ENCODE measurements around the gene SV2B. TPM values are rescaled to one million over a fixed set of nuclear protein-coding genes. Genes with fewer than 3 reads are reported as not detected.

SV2B gene
- total and polyA plus RNA-seq, 2 donors (not counting 1 experiment from before 2014, with no cell fraction given): not detected

GRCh38 chr15:91271565-91272153, 171.6 kb downstream of the SV2B start:
- Mint-ChIP-seq H3K4me1 (peaks cover 4% of the 10 kb centered on the region), H3K9me3 (ENCODE audit: insufficient read depth) (peaks cover 4% of the 10 kb centered on the region), H3K4me3 (no peak overlapping the region), H3K27ac (no peak overlapping the region), H3K27me3 (peaks cover 40% of the 10 kb centered on the region)
- H3K79me2 ChIP-seq (ENCODE audit: control insufficient read depth, insufficient read depth, low read length): no peaks in the 10 kb centered on the region
- no peak overlapping the region for H3K4me3 ChIP-seq (ENCODE audit: control extremely low read depth in 1 of 5, extremely low read depth in 1 of 5, insufficient read depth in 1 of 5, low read depth in 2 of 5, low read length in 4 of 5)
- ChIA-PET POLR2A (no interaction called here), CTCF (interaction anchor here (0.5 to 3.4 kb wide), 32 partner anchors 8 to 1531 kb away, joined by 3 to 34 read pairs (median 4); partner anchors contain the start of genes HDDC3, MAN2A2, RCCD1 and UNC45A)
- ATAC-seq (ENCODE audit: low read depth): peak; percentile 33
- intact Hi-C loops (cut with micrococcal nuclease): loop anchor here (2.0 kb wide), 1 partner anchor 315 kb away; no protein-coding TSS in a partner anchor
- H2AFZ ChIP-seq (ENCODE audit: insufficient read depth, low read depth, low read length, poor library complexity, severe bottlenecking): peak overlapping the region; percentile 57
- H4K20me1 ChIP-seq (ENCODE audit: control insufficient read depth, insufficient read depth, low read length, poor library complexity, severe bottlenecking): no peaks in the 10 kb centered on the region
- H3K27ac ChIP-seq (ENCODE audit: low read length in 2 of 2): no peak overlapping the region
- H3K4me2 ChIP-seq (replicated peaks; ENCODE audit: low read depth, low read length, poor library complexity, severe bottlenecking): no peak overlapping the region
- no peaks in the 10 kb centered on the region for H3K36me3 ChIP-seq (replicated peaks in 1 of 2; ENCODE audit: control extremely low read depth in 1 of 2, control insufficient read depth in 1 of 2, extremely low read depth in 1 of 2, insufficient read depth in 2 of 2, low read length in 1 of 2)
- peak; percentile 74 for DNase-seq
- peaks cover 0 to 6% (median 3%) of the 10 kb centered on the region in 4 experiments for H3K27me3 ChIP-seq (replicated peaks in 1 of 4; ENCODE audit: control extremely low read depth in 1 of 4, control insufficient read depth in 3 of 4, insufficient read depth in 4 of 4, low read length in 3 of 4)
- no CpG with 5 or more reads among the region's 8 CpGs for WGBS (ENCODE audit: insufficient coverage)
- TF ChIP-seq EZH2 (IDR thresholded peaks at IDR 0.05; ENCODE audit: borderline replicate concordance, insufficient read depth, low read depth, low read length, poor library complexity, severe bottlenecking) (no peak), CTCF (IDR thresholded peaks at IDR 0.05) (peak; percentile 87)
- peaks cover 0 to 4% of the 10 kb centered on the region in 2 donors for H3K4me1 ChIP-seq (ENCODE audit: control insufficient read depth in 2 of 2, insufficient read depth in 2 of 2, low read length in 2 of 2)
- H3K9me3 ChIP-seq (ENCODE audit: control extremely low read depth in 1 of 3, control insufficient read depth in 2 of 3, insufficient read depth in 1 of 3, low read length in 2 of 3): peaks cover 0 to 6% (median 3%) of the 10 kb centered on the region in 3 donors
- no peak overlapping the region for H3K9ac ChIP-seq (ENCODE audit: low read length)

- Mint-ChIP-seq H3K27ac (no peak overlapping the region), H3K27me3 (peaks cover 47% of the 10 kb centered on the region), H3K4me3 (no peak overlapping the region), H3K4me1 (peaks cover 4% of the 10 kb centered on the region), H3K9me3 (ENCODE audit: insufficient read depth) (peaks cover 4% of the 10 kb centered on the region)
- H3K9ac ChIP-seq (ENCODE audit: low read length): no peak overlapping the region
- no peaks in the 10 kb centered on the region for H3K36me3 ChIP-seq (replicated peaks in 1 of 2; ENCODE audit: control extremely low read depth in 1 of 2, control insufficient read depth in 1 of 2, extremely low read depth in 1 of 2, insufficient read depth in 2 of 2, low read length in 1 of 2)
- DNase-seq (no peak), ATAC-seq (ENCODE audit: low read depth) (no peak)
- intact Hi-C loops (cut with micrococcal nuclease): no loop called here
- TF ChIP-seq EZH2 (IDR thresholded peaks at IDR 0.05; ENCODE audit: borderline replicate concordance, insufficient read depth, low read depth, low read length, poor library complexity, severe bottlenecking): no peak
- TF ChIP-seq CTCF (IDR thresholded peaks at IDR 0.05): no peak
- H3K9me3 ChIP-seq (ENCODE audit: control extremely low read depth in 1 of 3, control insufficient read depth in 2 of 3, insufficient read depth in 1 of 3, low read length in 2 of 3): peaks cover 1 to 6% (median 3%) of the 10 kb centered on the region in 3 donors
- no peak overlapping the region for H3K4me3 ChIP-seq (ENCODE audit: control extremely low read depth in 1 of 5, extremely low read depth in 1 of 5, insufficient read depth in 1 of 5, low read depth in 2 of 5, low read length in 4 of 5)
- WGBS (ENCODE audit: insufficient coverage): no CpG with 5 or more reads among the region's 1 CpG
- peaks cover 0 to 6% (median 0%) of the 10 kb centered on the region in 4 experiments for H3K27me3 ChIP-seq (replicated peaks in 1 of 4; ENCODE audit: control extremely low read depth in 1 of 4, control insufficient read depth in 3 of 4, insufficient read depth in 4 of 4, low read length in 3 of 4)
- ChIA-PET CTCF (interaction anchor here (1.2 to 1.4 kb wide), 2 partner anchors 18 to 36 kb away, joined by 3 to 4 read pairs; no protein-coding TSS in a partner anchor), POLR2A (no interaction called here)
- peaks cover 0 to 4% of the 10 kb centered on the region in 2 donors for H3K4me1 ChIP-seq (ENCODE audit: control insufficient read depth in 2 of 2, insufficient read depth in 2 of 2, low read length in 2 of 2)
- H4K20me1 ChIP-seq (ENCODE audit: control insufficient read depth, insufficient read depth, low read length, poor library complexity, severe bottlenecking): no peaks in the 10 kb centered on the region
- H3K27ac ChIP-seq (ENCODE audit: low read length in 2 of 2): no peak overlapping the region
- H3K79me2 ChIP-seq (ENCODE audit: control insufficient read depth, insufficient read depth, low read length): no peaks in the 10 kb centered on the region
- H3K4me2 ChIP-seq (replicated peaks; ENCODE audit: low read depth, low read length, poor library complexity, severe bottlenecking): no peak overlapping the region
- no peak overlapping the region for H2AFZ ChIP-seq (ENCODE audit: insufficient read depth, low read depth, low read length, poor library complexity, severe bottlenecking)
Measured at GRCh38 chr15:91275844-91276243, 175.8 kb downstream of the SV2B start.

All from B cell (primary cell).